ENCODE data around the gene SERPINB2.

DNA sequence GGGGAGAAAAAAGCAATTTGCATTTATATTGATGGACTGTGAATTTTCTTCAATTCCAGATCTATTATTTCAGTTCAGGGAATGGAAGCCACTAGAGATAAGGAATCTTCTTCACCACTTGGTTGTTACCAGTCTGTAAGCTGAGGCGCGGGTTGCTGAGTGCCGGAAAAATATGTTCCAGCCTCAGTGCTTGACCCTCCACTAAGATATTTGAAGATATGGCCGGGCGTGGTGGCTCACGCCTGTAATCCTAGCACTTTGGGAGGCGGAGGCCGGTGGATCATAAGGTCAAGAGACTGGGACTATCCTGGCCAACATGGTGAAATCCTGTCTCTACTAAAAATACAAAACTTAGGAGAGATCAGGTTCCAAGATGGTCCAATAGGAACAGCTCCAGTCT, 52.5 kb downstream of the SERPINB2 start:
- TF ChIP-seq, protein P1, sequence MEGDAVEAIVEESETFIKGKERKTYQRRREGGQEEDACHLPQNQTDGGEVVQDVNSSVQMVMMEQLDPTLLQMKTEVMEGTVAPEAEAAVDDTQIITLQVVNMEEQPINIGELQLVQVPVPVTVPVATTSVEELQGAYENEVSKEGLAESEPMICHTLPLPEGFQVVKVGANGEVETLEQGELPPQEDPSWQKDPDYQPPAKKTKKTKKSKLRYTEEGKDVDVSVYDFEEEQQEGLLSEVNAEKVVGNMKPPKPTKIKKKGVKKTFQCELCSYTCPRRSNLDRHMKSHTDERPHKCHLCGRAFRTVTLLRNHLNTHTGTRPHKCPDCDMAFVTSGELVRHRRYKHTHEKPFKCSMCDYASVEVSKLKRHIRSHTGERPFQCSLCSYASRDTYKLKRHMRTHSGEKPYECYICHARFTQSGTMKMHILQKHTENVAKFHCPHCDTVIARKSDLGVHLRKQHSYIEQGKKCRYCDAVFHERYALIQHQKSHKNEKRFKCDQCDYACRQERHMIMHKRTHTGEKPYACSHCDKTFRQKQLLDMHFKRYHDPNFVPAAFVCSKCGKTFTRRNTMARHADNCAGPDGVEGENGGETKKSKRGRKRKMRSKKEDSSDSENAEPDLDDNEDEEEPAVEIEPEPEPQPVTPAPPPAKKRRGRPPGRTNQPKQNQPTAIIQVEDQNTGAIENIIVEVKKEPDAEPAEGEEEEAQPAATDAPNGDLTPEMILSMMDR (IDR thresholded peaks at IDR 0.05) = no peak
- TF ChIP-seq EZH2 (IDR thresholded peaks at IDR 0.05; ENCODE audit: borderline replicate concordance, insufficient read depth, low read depth, low read length, poor library complexity, severe bottlenecking) = no peak
